Gastroesophageal sphincter (tissue), 4 donors: ENCODE measurements around the gene DKK3. TPM values are rescaled to one million over a fixed set of nuclear protein-coding genes. Genes with fewer than 3 reads are reported as not detected.

ENCODE experiments used
- ATAC-seq: fragments of 150-250 bp; one replicate; pipeline ENCODE4 v1.9.1; 2016; ENCODE audit warnings: mild to moderate bottlenecking, moderate library complexity
- H3K27ac ChIP-seq, 4 donors: fragments of 200-600 bp; sonication (generic) in 3 of 4; 1 replicate in 3 of 4; 2 replicates in 1 of 4; pipeline ENCODE4 v1.5.1; 2016 to 2019
- H3K27me3 ChIP-seq: fragments of 200-600 bp; sonication (generic); one replicate; pipeline ENCODE4 v1.5.1; 2019
- H3K36me3 ChIP-seq, 2 donors: fragments of 200-600 bp; sonication (generic); one replicate each; pipeline ENCODE4 v1.5.1; 2019; ENCODE audit warnings: control low read depth in 1 of 2
- H3K4me1 ChIP-seq, 3 donors: fragments of 200-600 bp; sonication (generic); 1 replicate in 2 of 3; 2 replicates in 1 of 3; pipeline ENCODE4 v1.5.1; 2016 to 2019; ENCODE audit warnings: control low read depth in 2 of 3
- H3K4me3 ChIP-seq, 2 donors: fragments of 200-600 bp; sonication (generic); one replicate each; pipeline ENCODE4 v1.5.1; 2019; ENCODE audit warnings: mild to moderate bottlenecking in 1 of 2, moderate library complexity in 1 of 2
- H3K9me3 ChIP-seq, 3 donors: fragments of 200-600 bp; sonication (generic); one replicate each; pipeline ENCODE4 v1.5.1; 2017 to 2019; ENCODE audit warnings: control low read depth in 2 of 3
- CTCF ChIP-seq, 4 experiments: fragments of 200-600 bp in 2 of 4; fragments of 450-650 bp in 2 of 4; sonication (generic) in 1 of 4; IDR thresholded peaks; one replicate each; pipeline ENCODE4 v1.5.1; 2017 to 2019; ENCODE audit warnings: antibody characterized with exemption in 4 of 4, mild to moderate bottlenecking in 2 of 4, moderate library complexity in 2 of 4
- EP300 ChIP-seq: sonication (generic); formaldehyde crosslinking; IDR thresholded peaks from one replicate; pipeline ENCODE4 v1.6.1; 2017; ENCODE audit warnings: antibody characterized with exemption, mild to moderate bottlenecking
- POLR2A ChIP-seq, 2 donors: fragments of 450-650 bp; IDR thresholded peaks; one replicate each; pipeline ENCODE4 v1.6.1; 2017; ENCODE audit warnings: antibody characterized with exemption in 2 of 2, mild to moderate bottlenecking in 2 of 2, moderate library complexity in 1 of 2
- POLR2AphosphoS5 ChIP-seq: sonication (generic); formaldehyde crosslinking; IDR thresholded peaks from one replicate; pipeline ENCODE4 v1.6.1; 2017; ENCODE audit warnings: antibody characterized with exemption
- WGBS, 2 donors: methylation state at CpG; one replicate each; pipeline ENCODE4 v1.1.5; 2018; ENCODE audit warnings: low coverage in 1 of 2; 5-methylcytosine and 5-hydroxymethylcytosine counted together
- total RNA-seq, 4 donors: library from RNA; depleted of rRNA; stranded (reverse); fragments of >200 nt; gene quantifications; one replicate each; pipeline ENCODE4 v1.1.0, GENCODE V29; 2016

DKK3 gene
- total RNA-seq, result 100 to 1,000 TPM in 2 of 4 donors, 10 to 100 TPM in 2; 72.1 to 249 (median 127) TPM

GRCh38 chr11:12007769-12008737 is at the start of gene DKK3:
TSS of gene DKK3 (minus strand) at chr11:12008626. CDS start at chr11:12008582, 44 bp downstream.
- WGBS, 2 donors, result 29% methylated on average over 14 of the region's 71 CpGs; no CpG with 5 or more reads in 1 of the 2 donors
- Histone ChIP-seq H3K4me1 (peaks cover 0 to 36% (median 0%) of the 10 kb centered on the region in 3 donors), H3K27me3 (peaks cover 26% of the 10 kb centered on the region), H3K4me3 (peak within 1 kb of the TSS; percentile 18 to 71), H3K27ac (peak within 1 kb of the TSS in 3 of 4 donors; percentile 69 to 80 (median 72)), H3K9me3 (no peaks in the 10 kb centered on the region), H3K36me3 (no peaks in the 10 kb centered on the region)
- TF ChIP-seq POLR2AphosphoS5 (no peak), CTCF (IDR thresholded peaks at IDR 0.05) (no peak), EP300 (no peak), POLR2A (IDR thresholded peaks at IDR 0.05) (no peak)
- peak; percentile 34 for ATAC-seq

GRCh38 chr11:12057299-12057980 is 49.0 kb upstream of the DKK3 start:
- Histone ChIP-seq H3K9me3 (no peaks in the 10 kb centered on the region), H3K4me1 (peaks cover 0 to 10% (median 0%) of the 10 kb centered on the region in 3 donors), H3K27ac (peak overlapping the region in 1 of 4 donors; percentile 33), H3K36me3 (no peaks in the 10 kb centered on the region), H3K4me3 (no peak overlapping the region), H3K27me3 (no peaks in the 10 kb centered on the region)
- 95 to 96% methylated on average over 2 to 6 of the region's 8 CpGs for WGBS, 2 donors
- TF ChIP-seq POLR2AphosphoS5, result no peak
- no peak for TF ChIP-seq EP300
- no peak for ATAC-seq

DNA sequence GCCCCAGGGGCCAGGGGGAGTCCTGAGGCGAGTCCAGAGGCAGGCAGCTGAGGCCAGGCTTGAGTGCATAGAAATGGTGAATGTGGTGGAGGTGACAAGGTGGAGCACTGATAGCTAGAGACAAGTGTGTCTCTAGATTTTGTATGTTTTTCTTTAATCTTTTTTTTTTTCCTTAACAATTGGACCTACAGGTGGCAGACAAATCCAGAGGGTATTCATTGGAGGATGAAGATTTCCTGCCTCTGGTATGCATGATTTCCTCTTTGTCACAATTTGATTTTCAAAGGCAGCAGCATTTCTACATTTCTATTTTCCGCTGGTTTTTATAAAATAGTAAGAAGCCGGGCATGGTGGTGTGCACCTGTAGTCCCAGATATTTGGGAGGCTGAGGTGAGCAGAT is 47.7 kb upstream of the DKK3 start:
- Histone ChIP-seq H3K27me3 (no peaks in the 10 kb centered on the region), H3K4me3 (no peak overlapping the region), H3K4me1 (peaks cover 0 to 15% (median 0%) of the 10 kb centered on the region in 3 donors), H3K27ac (peak overlapping the region in 1 of 4 donors; percentile 83), H3K36me3 (no peaks in the 10 kb centered on the region), H3K9me3 (no peaks in the 10 kb centered on the region)
- TF ChIP-seq POLR2AphosphoS5 (no peak), CTCF (IDR thresholded peaks at IDR 0.05) (no peak), POLR2A (IDR thresholded peaks at IDR 0.05) (no peak), EP300 (no peak)
- WGBS, 2 donors, result 100% methylated on average over 2 to 3 of the region's 3 CpGs
- no peak for ATAC-seq

DNA sequence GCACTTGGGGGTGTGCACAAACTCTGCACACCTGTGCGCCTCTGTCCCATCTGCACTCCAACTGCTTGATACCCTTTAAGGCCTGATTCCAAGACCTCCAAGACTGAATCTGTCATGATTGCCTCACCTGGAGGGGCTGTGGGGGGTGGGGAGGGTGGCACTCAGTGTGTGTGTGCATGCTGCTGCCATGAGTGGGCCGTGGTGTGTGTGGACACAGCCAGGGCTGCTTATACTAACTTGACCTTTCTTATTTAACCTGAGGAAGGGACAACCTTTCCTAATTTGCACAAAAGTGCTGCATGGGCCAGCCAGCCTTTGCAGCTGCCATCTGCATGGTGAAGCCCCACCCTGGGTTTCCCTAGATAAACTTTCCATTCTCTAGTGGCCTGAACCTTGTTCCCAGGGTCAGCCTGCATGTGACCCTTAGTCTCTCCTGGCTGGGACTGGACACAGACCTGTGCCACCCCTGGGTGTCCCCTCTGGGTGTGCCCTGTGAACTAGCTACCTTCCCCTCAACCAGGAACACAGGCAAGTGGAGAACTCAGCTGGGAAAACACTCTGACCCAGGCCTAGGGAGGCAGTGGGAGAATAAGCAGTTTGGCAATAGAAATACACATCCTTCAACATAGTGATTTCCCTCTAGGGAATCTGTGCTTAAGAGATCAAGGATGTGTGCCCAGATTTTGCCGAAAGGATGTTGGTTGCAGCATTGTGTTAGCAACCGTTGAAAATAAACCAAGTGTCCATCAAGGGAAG is 45.4 kb upstream of the DKK3 start:
- peak; percentile 79 for ATAC-seq
- peak overlapping the region in 3 of 4 donors; percentile 68 to 83 (median 81) for H3K27ac ChIP-seq
- WGBS, 2 donors, result 25 to 43% methylated on average over 2 to 3 of the region's 4 CpGs

GRCh38 chr11:12052676-12053605 is 44.5 kb upstream of the DKK3 start:
- H3K4me1 ChIP-seq, result peaks cover 0 to 27% (median 0%) of the 10 kb centered on the region in 3 donors
- no peaks in the 10 kb centered on the region for H3K27me3 ChIP-seq
- no peak overlapping the region for H3K4me3 ChIP-seq
- H3K36me3 ChIP-seq, result no peaks in the 10 kb centered on the region
- no peaks in the 10 kb centered on the region for H3K9me3 ChIP-seq
- TF ChIP-seq CTCF (IDR thresholded peaks at IDR 0.05) (peak in 2 of 4 experiments; percentile 6), POLR2AphosphoS5 (no peak)
- H3K27ac ChIP-seq, result peak overlapping the region in 3 of 4 donors; percentile 68 to 83 (median 81)
- no peak for ATAC-seq
- WGBS, 2 donors, result 85 to 92% methylated on average over 3 to 7 of the region's 15 CpGs

More for the DNA sequence above, 45.4 kb upstream of the DKK3 start:
- Histone ChIP-seq H3K9me3 (no peaks in the 10 kb centered on the region), H3K4me3 (no peak overlapping the region), H3K36me3 (no peaks in the 10 kb centered on the region), H3K27me3 (no peaks in the 10 kb centered on the region), H3K4me1 (peaks cover 0 to 27% (median 0%) of the 10 kb centered on the region in 3 donors)
- peak; percentile 82 for TF ChIP-seq POLR2AphosphoS5
- no peak for TF ChIP-seq POLR2A (IDR thresholded peaks at IDR 0.05)
